Globus pallidus (tissue), 1 donor: ENCODE measurements around the gene MUC15.
"Not testable (repeated sequence)": the region's sequence is repeated elsewhere in the genome, so short reads cannot be mapped to it uniquely, and the experiment has no call there.

Experiments used
- DNase-seq: peaks from one replicate; pipeline ENCODE4 v3.0.0-alpha.2; 2015; ENCODE audit warnings: low spot score

Gene MUC15, protein sequence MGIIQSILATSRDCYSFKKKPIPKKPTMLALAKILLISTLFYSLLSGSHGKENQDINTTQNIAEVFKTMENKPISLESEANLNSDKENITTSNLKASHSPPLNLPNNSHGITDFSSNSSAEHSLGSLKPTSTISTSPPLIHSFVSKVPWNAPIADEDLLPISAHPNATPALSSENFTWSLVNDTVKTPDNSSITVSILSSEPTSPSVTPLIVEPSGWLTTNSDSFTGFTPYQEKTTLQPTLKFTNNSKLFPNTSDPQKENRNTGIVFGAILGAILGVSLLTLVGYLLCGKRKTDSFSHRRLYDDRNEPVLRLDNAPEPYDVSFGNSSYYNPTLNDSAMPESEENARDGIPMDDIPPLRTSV

GRCh38 chr11:26571861-26572654 is at the start of gene MUC15:
MUC15 (minus strand) TSS chr11:26572263; CDS start chr11:26567094, 5,169 bp downstream.
- no peak for DNase-seq

DNA sequence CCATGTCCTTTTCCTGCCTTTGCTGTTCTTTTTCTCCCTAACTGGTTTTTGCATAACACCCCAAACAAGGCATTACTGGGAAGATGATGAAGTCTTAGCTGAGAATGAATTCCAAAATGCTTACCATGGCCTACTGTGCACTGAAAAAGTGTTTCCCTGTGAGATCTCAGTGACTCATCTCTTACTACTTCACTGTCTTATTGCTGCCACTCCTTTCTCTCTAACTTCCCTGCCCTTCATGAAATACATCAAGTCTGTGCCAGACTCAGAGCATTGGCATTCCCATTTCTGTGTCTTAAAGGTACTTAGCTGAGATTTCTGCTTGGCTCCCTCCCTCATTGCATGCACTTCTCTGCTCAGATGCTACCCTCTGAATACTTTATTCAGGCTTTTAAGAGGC is 49.1 kb upstream of the MUC15 start:
- no peak for DNase-seq

- DNase-seq: no peak
Measured at GRCh38 chr11:26620282-26621045, 48.4 kb upstream of the MUC15 start.

- DNase-seq: no peak
Measured at GRCh38 chr11:26618441-26618840, 46.4 kb upstream of the MUC15 start.

DNA sequence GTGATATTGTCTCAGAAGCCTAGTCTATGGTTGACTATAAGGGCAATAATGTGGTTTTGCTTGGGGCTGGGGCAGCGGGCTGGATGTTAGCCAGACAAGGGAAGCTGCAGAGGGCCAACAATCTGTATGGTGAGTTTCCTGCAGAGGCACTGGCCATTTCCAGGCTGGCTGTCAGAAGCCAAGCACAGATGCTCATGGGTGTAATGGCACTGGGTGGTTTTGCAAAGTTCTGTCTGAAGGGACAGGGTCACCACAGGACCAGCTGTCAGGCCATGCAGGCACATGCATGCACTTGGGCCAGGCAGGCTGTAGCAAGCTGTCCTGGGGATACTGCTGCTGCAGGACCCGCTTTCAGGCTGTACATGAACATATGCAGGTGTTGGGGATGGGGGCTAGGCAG is 41.7 kb upstream of the MUC15 start:
- no peak for DNase-seq

DNA sequence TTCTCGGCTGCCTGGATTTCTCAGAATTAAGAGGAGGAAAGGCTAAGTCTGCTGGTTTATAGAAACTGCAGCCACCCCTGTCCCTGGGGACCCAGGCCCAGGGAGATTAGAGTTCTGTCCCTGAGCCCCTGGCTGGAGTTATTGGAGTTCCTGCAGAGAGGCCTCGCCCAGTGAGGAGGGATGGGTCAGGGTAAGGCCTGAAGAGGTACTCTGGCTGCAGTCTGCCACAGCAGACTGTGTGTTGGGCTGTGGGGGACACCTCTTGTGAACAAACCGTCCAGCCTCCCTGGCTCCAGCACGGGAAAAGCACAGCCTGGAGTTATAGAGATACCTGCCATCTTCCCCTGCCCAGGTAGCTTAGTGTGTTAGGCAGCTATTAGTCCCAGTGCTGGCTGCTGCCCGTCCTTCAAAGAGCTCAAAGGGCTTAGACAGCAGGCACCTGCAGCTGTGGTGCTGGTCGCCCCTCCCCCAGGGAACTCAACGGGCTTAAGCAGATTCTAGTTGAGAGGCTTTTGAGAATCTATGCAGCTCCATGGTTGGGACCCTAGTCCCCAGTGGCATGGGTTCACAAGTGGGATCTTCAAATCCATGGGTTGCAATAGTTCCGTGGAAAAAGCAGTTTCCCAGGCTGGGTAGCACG is 36.6 kb upstream of the MUC15 start:
- DNase-seq: no peak

DNA sequence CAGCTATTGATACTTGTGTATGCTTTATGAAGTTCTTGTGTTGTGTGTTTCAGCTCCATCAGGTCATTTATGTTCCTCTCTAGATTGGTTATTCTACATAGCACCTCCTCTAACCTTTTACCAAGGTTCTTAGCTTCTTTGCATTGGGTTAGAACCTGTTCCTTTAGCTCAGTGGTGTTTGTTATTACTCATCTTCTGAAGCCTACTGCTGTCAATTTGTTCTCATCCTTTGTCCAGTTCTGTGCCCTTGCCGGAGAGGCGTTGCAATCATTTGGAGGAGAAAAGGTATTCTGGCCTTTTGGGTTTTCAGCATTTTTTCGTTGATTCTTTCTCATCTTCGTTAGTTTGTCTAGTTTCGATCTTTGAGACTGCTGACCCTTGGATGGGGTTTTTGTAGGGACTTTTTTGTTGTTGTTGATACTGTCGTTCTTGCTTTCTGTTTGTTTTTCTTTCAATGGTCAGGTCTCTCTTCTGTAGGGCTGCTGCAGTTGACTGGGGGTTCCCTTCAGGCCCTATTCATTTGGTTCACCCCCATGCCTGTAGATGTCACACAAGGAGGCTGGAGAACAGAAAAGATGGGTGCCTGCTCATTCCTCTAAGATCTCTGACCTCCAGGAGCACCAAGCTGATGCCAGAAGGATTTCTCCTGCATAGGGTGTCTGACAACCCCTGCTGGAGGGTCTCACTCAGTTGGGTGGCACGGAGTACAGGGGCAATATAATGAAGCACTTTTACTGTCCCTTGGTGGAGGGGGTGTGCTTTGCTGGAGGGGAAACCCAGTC is 35.9 kb upstream of the MUC15 start:
- DNase-seq: no peak

DNA sequence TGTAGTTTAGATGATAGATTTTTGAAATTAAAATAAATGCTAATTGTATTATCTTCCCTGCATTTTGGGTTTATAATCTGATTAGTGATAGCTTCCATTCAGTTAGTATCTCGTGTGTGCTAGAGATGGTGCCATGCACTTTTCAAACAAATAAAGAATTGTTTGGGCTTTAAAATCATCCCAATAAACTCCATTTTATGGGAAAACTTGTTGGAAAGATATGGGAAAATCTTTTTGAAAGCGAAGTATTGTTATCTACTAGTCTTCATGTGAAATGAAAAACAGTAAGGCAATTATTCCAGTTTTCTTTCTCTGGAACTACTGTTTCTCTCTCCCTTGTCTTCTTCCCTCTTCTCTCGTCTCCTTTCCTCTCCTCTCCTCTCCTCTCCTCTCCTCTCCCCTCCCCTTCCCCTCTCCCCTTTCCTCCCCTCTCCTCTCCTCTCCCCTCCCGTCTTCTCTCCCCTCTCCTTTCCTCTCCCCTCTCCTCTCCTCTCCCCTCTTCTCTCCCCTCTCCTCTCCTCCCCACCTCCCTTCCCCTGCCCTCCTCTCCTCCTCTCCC is 27.9 kb upstream of the MUC15 start:
- no peak for DNase-seq

- no peak for DNase-seq
Measured at GRCh38 chr11:26599425-26599824, 27.4 kb upstream of the MUC15 start.

GRCh38 chr11:26597899-26598298 is 25.8 kb upstream of the MUC15 start:
- DNase-seq: no peak

DNA sequence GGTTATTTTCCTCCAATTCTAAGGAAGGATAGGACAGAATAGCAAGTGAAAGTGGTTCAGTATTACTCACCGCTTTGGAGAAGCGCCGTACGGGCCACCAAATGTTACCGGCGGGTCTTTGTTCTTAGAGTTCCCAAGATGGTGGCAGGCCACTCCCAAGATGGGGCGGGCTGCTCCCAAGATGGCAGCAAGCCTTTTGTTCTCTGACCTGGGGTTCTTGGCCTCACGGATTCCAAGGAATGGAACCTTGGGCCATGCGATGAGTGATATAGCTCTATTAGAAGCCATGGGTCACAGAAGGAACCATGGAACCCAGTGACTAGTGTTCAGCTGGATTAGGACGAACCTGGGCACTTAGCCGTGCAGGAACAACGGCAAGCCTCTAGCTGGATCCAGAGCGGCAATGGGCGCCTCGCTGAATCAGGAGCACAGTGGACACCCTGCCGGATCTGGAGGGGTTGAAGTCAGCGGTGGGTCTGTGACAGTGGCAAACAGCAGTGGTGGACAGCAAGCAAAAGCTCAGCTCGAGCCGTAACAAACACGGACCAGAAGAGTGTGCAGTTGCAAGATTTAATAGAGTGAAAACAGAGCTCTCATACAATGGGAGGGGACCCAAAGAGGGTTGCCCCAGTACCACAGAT is 25.1 kb upstream of the MUC15 start:
- not testable (repeated sequence) for DNase-seq

GRCh38 chr11:26595207-26595865 is 23.3 kb upstream of the MUC15 start:
- DNase-seq: not testable (repeated sequence)

DNA sequence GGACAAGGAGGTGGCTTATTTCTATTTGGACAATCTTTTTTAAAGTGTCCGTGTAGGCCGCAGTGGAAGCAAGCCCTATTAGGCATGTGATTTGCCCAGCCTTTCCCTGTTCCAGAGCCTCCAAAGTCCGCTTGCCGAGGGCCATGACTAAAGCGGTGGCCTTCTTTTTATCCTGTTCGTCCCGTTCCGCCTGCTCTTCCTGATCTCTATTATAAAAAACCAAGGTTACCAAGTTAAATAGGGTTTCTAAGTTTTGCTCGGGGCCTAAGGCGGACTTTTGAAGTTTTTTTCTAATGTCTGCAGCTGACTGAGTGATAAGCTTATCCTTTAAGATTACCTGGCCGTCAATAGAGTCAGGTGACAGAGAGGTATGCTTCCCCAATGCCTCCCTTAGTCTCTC is 21.6 kb upstream of the MUC15 start:
- DNase-seq: no peak

DNA sequence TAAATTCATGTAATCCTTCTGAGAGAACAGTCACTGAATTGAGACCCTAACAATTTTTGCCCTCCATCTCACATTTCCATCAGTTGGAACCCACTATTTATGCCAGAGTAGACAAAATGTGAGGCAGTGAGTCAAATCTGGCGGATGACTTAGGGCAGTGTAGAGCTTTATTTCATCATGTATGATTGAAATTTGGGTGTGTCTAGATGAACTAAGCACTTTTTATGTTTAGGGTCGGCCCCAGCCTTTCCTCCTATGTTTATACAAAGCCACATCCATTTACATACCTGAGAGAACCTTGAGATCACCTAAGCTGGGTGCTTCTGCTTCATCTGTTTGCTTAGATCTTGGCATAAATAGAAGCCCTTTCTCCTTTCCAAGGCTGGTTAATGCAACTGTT is 15.0 kb upstream of the MUC15 start:
- no peak for DNase-seq

DNA sequence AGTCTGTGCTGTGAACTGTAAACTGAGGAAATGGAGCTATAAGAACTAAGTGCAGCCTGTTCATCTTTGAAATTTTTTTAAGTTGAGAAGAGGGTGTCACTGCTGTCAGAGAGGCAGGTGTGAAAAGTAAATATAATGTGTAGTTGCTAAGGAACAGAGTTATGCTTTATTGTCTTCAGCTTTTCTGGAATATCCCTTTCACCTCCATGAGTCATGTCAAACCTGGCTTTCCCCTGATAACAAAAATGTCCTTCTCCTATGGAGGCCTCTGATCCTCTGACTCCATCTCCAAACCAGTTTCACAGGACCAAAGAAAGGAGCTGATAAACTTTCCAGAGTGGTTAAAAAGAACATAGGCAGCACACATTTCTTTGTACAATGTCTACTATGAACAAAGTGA is 12.8 kb upstream of the MUC15 start:
- DNase-seq: no peak

DNA sequence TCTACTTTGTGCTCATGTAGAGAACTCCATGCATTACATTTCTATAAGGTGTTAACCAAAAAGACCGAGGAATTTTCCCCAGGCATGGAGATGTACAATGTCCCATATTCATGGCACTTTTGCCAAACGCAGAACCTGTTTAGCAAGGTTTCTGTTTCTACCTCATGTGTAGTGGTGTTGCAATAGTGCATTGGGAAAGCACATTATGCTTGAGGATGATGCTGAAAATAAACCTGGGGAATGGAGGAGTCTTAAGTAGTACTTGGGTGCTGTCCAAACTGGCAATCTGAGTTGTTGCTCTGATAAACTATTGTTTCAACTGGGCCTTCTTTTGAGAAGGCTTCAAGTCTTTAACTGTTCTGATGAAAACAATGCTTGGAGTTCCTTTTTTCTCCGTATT is 11.5 kb upstream of the MUC15 start:
- no peak for DNase-seq

DNA sequence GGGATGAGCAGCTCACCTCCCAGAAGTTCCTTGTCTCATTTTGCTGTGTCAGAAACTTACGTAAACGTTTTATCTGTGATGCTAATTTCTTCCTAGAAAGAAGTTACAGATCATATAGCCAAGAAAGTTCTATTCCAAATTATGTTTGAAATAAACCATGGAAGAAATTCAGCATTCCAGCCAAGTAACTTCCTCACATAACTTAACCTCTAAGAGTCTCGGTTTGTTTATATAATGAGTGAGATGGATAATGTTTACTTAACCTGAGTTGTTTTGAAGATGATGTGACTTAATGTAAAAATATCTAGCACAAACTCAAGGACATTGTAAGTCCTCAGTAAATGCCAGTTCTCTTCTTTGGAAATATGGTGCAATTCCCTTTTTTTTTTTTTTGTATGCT is 8.9 kb upstream of the MUC15 start:
- DNase-seq: no peak

- no peak for DNase-seq
Measured at GRCh38 chr11:26579683-26580082, 7.6 kb upstream of the MUC15 start.

DNA sequence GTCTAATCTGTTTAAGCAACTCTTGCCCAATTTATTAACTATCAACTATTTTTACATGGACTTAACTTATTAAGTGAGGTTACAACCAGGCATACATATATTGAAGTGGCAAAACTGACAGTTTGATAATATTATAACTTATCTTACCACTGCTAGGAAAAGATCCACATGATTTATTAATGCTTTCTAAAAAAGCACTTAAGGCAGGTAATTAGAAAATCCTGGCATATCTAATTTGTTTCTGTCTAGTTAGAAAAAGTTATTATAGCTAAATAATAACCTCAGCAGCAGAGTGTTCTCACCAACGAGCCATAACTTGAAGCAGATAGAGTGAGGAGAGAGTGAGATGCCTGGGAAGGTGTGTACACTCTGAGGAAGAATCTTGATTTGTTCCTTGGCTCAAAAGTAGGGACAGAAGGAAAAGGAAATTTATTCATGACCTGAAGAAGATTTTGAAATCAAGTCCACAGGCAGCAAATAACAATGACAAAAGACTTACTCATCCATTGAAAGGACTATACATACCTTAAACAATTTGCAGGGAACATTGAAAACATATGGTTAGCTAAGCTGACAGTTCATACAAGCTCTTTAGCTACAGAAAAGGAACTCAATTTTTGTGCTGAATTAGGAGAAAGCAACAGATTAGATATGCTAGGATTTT is 7.1 kb upstream of the MUC15 start:
- DNase-seq: no peak
